ENCODE data around the gene CHAC1.

Gene CHAC1

GRCh38 chr15:40952901-40953712 is at the start of gene CHAC1:
TSS of gene CHAC1 (plus strand) at chr15:40953471. CDS start at chr15:40953584, 113 bp downstream.
- FAIRE-seq = no peak

- no peak for FAIRE-seq
Measured at GRCh38 chr15:40904552-40905201, 48.6 kb upstream of the CHAC1 start.

- no peak for FAIRE-seq
Measured at GRCh38 chr15:40906091-40906990, 46.9 kb upstream of the CHAC1 start.

- FAIRE-seq = no peak
Measured at GRCh38 chr15:40906991-40907802, 46.1 kb upstream of the CHAC1 start.

- FAIRE-seq = no peak
Measured at GRCh38 chr15:40908095-40908494, 45.2 kb upstream of the CHAC1 start.

- FAIRE-seq = no peak
Measured at GRCh38 chr15:40909662-40910630, 43.3 kb upstream of the CHAC1 start.

GRCh38 chr15:40911141-40911540 is 42.1 kb upstream of the CHAC1 start:
- FAIRE-seq = no peak

GRCh38 chr15:40911693-40912092 is 41.6 kb upstream of the CHAC1 start:
- FAIRE-seq = no peak

GRCh38 chr15:40912478-40912877 is 40.8 kb upstream of the CHAC1 start:
- FAIRE-seq = no peak

- no peak for FAIRE-seq
Measured at GRCh38 chr15:40914013-40914412, 39.3 kb upstream of the CHAC1 start.

GRCh38 chr15:40914486-40914885 is 38.8 kb upstream of the CHAC1 start:
- no peak for FAIRE-seq

GRCh38 chr15:40915116-40915661 is 38.1 kb upstream of the CHAC1 start:
- no peak for FAIRE-seq

- FAIRE-seq = no peak
Measured at GRCh38 chr15:40915679-40916078, 37.6 kb upstream of the CHAC1 start.

GRCh38 chr15:40917585-40917984 is 35.7 kb upstream of the CHAC1 start:
- no peak for FAIRE-seq

- FAIRE-seq = no peak
Measured at GRCh38 chr15:40918146-40918798, 35.0 kb upstream of the CHAC1 start.

GRCh38 chr15:40918799-40919392 is 34.4 kb upstream of the CHAC1 start:
- no peak for FAIRE-seq

GRCh38 chr15:40921949-40922607 is 31.2 kb upstream of the CHAC1 start:
- FAIRE-seq = no peak

GRCh38 chr15:40922608-40923005 is 30.7 kb upstream of the CHAC1 start:
- no peak for FAIRE-seq

GRCh38 chr15:40923551-40923950 is 29.7 kb upstream of the CHAC1 start:
- no peak for FAIRE-seq
